ENCODE measurements around the gene OR52E5. TPM values are rescaled to one million over a fixed set of nuclear protein-coding genes. Genes with fewer than 3 reads are reported as not detected.

Gene OR52E5
- total RNA-seq, 2 donors from 2014 or later, result not detected

DNA sequence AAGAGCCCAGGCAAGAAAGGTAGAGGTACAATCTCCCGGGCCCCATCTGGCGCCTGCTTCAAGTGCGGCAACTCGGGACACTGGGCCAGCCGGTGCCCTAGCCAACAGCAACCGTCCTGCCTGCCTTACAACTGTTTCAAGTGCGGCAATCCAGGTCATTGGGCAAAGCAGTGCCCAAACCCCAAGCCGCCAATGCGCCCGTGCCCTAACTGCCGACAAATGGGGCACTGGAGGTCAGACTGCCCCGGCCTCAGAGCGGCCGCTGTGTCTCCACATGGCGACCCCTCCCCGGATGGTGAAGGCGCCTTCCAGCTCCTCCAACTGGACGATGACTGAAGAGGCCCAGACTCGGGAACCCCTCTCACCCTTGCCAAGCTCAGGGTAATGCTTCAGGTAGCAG, 37.6 kb downstream of the OR52E5 start:
- no peaks in the 10 kb centered on the region for H3K27me3 ChIP-seq
- no peak for DNase-seq
- 80 to 93% methylated on average over 8 to 12 of the region's 19 CpGs for WGBS, 2 donors
- TF ChIP-seq CTCF (IDR thresholded peaks at IDR 0.05) (no peak), POLR2A (IDR thresholded peaks at IDR 0.05) (no peak)
- H3K9me3 ChIP-seq, result no peaks in the 10 kb centered on the region
- no peak for ATAC-seq
- intact Hi-C loops (cut with DNase I), result no loop called here
- H3K36me3 ChIP-seq (replicated peaks in 1 of 2; ENCODE audit: insufficient read depth in 1 of 2, low read depth in 2 of 2), result no peaks in the 10 kb centered on the region
- no peak overlapping the region for H3K4me3 ChIP-seq
- no peaks in the 10 kb centered on the region for H3K4me1 ChIP-seq
- H3K27ac ChIP-seq, result no peak overlapping the region

- ATAC-seq (no peak), DNase-seq (no peak)
- H3K36me3 ChIP-seq (replicated peaks in 1 of 2; ENCODE audit: insufficient read depth in 1 of 2, low read depth in 2 of 2), result no peaks in the 10 kb centered on the region
- H3K27me3 ChIP-seq, result no peaks in the 10 kb centered on the region
- TF ChIP-seq CTCF (IDR thresholded peaks at IDR 0.05) (no peak), POLR2A (IDR thresholded peaks at IDR 0.05) (no peak)
- intact Hi-C loops (cut with DNase I), result no loop called here
- no peak overlapping the region for H3K27ac ChIP-seq
- 82 to 83% methylated on average over 8 of the region's 8 CpGs for WGBS, 2 donors
- no peaks in the 10 kb centered on the region for H3K9me3 ChIP-seq
- H3K4me1 ChIP-seq, result no peaks in the 10 kb centered on the region
- H3K4me3 ChIP-seq, result no peak overlapping the region
Observed at GRCh38 chr11:5931061-5931460, 38.1 kb downstream of the OR52E5 start.

DNA sequence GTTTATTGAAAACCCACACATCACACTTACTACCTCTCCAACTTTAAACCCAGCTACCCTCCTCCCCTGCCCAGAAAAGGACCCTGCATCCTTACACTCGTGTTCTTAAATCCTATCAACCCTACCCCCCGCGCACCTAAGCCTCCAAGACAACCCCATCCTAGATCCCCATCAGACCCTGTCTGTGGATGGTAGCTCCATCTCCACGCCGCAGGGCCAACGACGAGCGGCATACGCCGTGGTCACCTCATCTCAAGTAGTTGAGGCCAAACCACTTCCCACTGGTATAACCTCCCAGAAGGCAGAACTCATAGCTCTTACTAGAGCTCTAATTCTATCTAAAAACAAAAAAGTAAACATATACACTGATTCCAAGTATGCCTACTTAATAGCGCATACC, 39.7 kb downstream of the OR52E5 start:
- ATAC-seq (no peak), DNase-seq (no peak)
- 86 to 91% methylated on average over 11 of the region's 11 CpGs for WGBS, 2 donors
- Histone ChIP-seq H3K9me3 (no peaks in the 10 kb centered on the region), H3K4me3 (no peak overlapping the region), H3K27me3 (no peaks in the 10 kb centered on the region), H3K36me3 (replicated peaks in 1 of 2; ENCODE audit: insufficient read depth in 1 of 2, low read depth in 2 of 2) (no peaks in the 10 kb centered on the region), H3K27ac (no peak overlapping the region), H3K4me1 (no peaks in the 10 kb centered on the region)
- TF ChIP-seq POLR2A (IDR thresholded peaks at IDR 0.05) (no peak), CTCF (IDR thresholded peaks at IDR 0.05) (no peak)
- intact Hi-C loops (cut with DNase I), result no loop called here

DNA sequence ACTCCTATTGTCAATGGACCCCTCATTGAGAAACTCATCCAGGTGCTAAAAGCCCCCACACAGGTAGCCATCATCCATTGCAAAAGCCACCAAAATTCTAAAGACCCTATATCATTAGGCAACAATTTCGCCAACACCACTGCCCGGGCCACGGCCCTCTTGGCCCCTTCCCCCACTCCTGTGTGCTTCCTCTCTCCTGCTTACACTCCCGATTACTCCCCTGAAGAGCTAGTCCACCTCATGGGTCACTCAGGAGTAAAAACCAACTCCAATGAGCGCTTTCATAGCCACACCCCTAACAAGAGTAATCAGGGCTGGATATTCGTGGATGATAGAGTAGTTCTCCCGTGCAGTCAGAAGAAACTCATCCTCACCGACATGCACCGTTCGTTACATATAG, 40.1 kb downstream of the OR52E5 start:
- DNase-seq (no peak), ATAC-seq (no peak)
- H3K27me3 ChIP-seq, result no peaks in the 10 kb centered on the region
- H3K4me3 ChIP-seq, result no peak overlapping the region
- intact Hi-C loops (cut with DNase I), result no loop called here
- H3K27ac ChIP-seq, result no peak overlapping the region
- TF ChIP-seq POLR2A (IDR thresholded peaks at IDR 0.05), result no peak
- TF ChIP-seq CTCF (IDR thresholded peaks at IDR 0.05), result no peak
- no peaks in the 10 kb centered on the region for H3K4me1 ChIP-seq
- H3K36me3 ChIP-seq (replicated peaks in 1 of 2; ENCODE audit: insufficient read depth in 1 of 2, low read depth in 2 of 2), result no peaks in the 10 kb centered on the region
- H3K9me3 ChIP-seq, result no peaks in the 10 kb centered on the region
- 85 to 87% methylated on average over 10 of the region's 10 CpGs for WGBS, 2 donors

GRCh38 chr11:5937868-5938602, 45.0 kb downstream of the OR52E5 start:
- intact Hi-C loops (cut with DNase I), result no loop called here
- Histone ChIP-seq H3K4me1 (no peaks in the 10 kb centered on the region), H3K27ac (no peak overlapping the region), H3K4me3 (no peak overlapping the region), H3K9me3 (no peaks in the 10 kb centered on the region), H3K27me3 (no peaks in the 10 kb centered on the region), H3K36me3 (replicated peaks in 1 of 2; ENCODE audit: insufficient read depth in 1 of 2, low read depth in 2 of 2) (no peaks in the 10 kb centered on the region)
- DNase-seq (no peak), ATAC-seq (no peak)
- 78 to 92% methylated on average over 39 of the region's 39 CpGs for WGBS, 2 donors
- TF ChIP-seq CTCF (IDR thresholded peaks at IDR 0.05), result no peak

All from body of pancreas (tissue), 4 donors.